Measurements from ENCODE around the gene CADM1.
A peak's percentile ranks its signal among the peaks of the same experiment; 100 is the strongest.

The CADM1 gene

GRCh38 chr11:115444542-115444941 lies 59.7 kb downstream of the CADM1 start:
- no peak for DNase-seq

- DNase-seq = no peak
These were observed 64.2 kb downstream of the CADM1 start for GRCh38 chr11:115439969-115440540.

GRCh38 chr11:115439385-115439784 lies 64.8 kb downstream of the CADM1 start:
- DNase-seq = no peak

GRCh38 chr11:115437902-115438575 lies 66.2 kb downstream of the CADM1 start:
- DNase-seq = no peak

- DNase-seq = no peak
These were observed 73.9 kb downstream of the CADM1 start for GRCh38 chr11:115430345-115430744.

GRCh38 chr11:115428306-115428705 lies 75.9 kb downstream of the CADM1 start:
- DNase-seq = no peak

GRCh38 chr11:115425816-115426215 lies 78.4 kb downstream of the CADM1 start:
- DNase-seq = no peak

- no peak for DNase-seq
These were observed 79.0 kb downstream of the CADM1 start for GRCh38 chr11:115425250-115425649.

- no peak for DNase-seq
These were observed 80.3 kb downstream of the CADM1 start for GRCh38 chr11:115423728-115424459.

- no peak for DNase-seq
These were observed 82.1 kb downstream of the CADM1 start for GRCh38 chr11:115421992-115422689.

GRCh38 chr11:115421352-115421991 lies 82.7 kb downstream of the CADM1 start:
- no peak for DNase-seq

GRCh38 chr11:115420505-115420904 lies 83.7 kb downstream of the CADM1 start:
- DNase-seq = peak; percentile 77

- no peak for DNase-seq
These were observed 85.6 kb downstream of the CADM1 start for GRCh38 chr11:115418626-115419025.

- no peak for DNase-seq
These were observed 86.1 kb downstream of the CADM1 start for GRCh38 chr11:115418081-115418480.

GRCh38 chr11:115411120-115411519 lies 93.1 kb downstream of the CADM1 start:
- no peak for DNase-seq

GRCh38 chr11:115409691-115410220 lies 94.5 kb downstream of the CADM1 start:
- peak; percentile 88 for DNase-seq

- no peak for DNase-seq
These were observed 95.0 kb downstream of the CADM1 start for GRCh38 chr11:115409116-115409670.

GRCh38 chr11:115408036-115408921 lies 95.9 kb downstream of the CADM1 start:
- no peak for DNase-seq

- no peak for DNase-seq
These were observed 96.7 kb downstream of the CADM1 start for GRCh38 chr11:115407496-115407895.

GRCh38 chr11:115406404-115406803 lies 97.8 kb downstream of the CADM1 start:
- no peak for DNase-seq

- no peak for DNase-seq
These were observed 105.7 kb downstream of the CADM1 start for GRCh38 chr11:115398333-115399080.

All from DMS153 (cell line).